B cell (primary cell): ENCODE results near the gene HMX3. TPM values are rescaled to one million over a fixed set of nuclear protein-coding genes. Genes with fewer than 3 reads are reported as not detected.
A peak's percentile ranks its signal among the peaks of the same experiment; 100 is the strongest.

Experiments used
- ATAC-seq: fragments of 200-7000 bp; cut with Tn5 transposase; one replicate; pipeline ENCODE4 v1.10.0; 2021; ENCODE audit warnings: low read depth, mild to moderate bottlenecking, moderate number of reproducible peaks, moderate library complexity
- CTCF ChIA-PET: fragments of 350-600 bp; sonication (Branson Sonifier 250); formaldehyde crosslinking; loops from one replicate; lab custom pipeline; 2021; ENCODE audit warnings: antibody characterized with exemption, inconsistent platforms; lab: Charles Lee
- POLR2A ChIA-PET: fragments of 350-600 bp; sonication (Branson Sonifier 250); formaldehyde crosslinking; loops from one replicate; lab custom pipeline; 2021; ENCODE audit warnings: antibody characterized with exemption; lab: Charles Lee
- DNase-seq: peaks from one replicate; pipeline ENCODE4 v3.0.0; 2013
- H2AFZ ChIP-seq: 2 replicates; pipeline ENCODE4 v1.6.1; 2012; ENCODE audit warnings: mild to moderate bottlenecking, low read depth, low read length; ENCODE audit not compliant: insufficient read depth, poor library complexity, severe bottlenecking
- H3K27ac ChIP-seq, 2 donors: 1 replicate in 1 of 2; 2 replicates in 1 of 2; pipeline ENCODE4 v1.5.1; 2012 to 2013; ENCODE audit warnings: low read length in 2 of 2, mild to moderate bottlenecking in 2 of 2, moderate library complexity in 1 of 2
- H3K27me3 ChIP-seq, 4 experiments: fragments of 200-600 bp in 1 of 4; sonication (generic) in 1 of 4; replicated peaks in 1 of 4; 1 replicate in 2 of 4; 2 replicates in 2 of 4; pipeline versions ENCODE4 v1.6.1 to v1.7.0; 2013 to 2016; ENCODE audit warnings: low read length in 3 of 4, mild to moderate bottlenecking in 2 of 4, mixed read lengths in 1 of 4, moderate library complexity in 1 of 4; ENCODE audit not compliant: insufficient read depth in 4 of 4, control insufficient read depth in 3 of 4; ENCODE audit errors: control extremely low read depth in 1 of 4
- H3K36me3 ChIP-seq, 2 experiments: replicated peaks in 1 of 2; 1 replicate in 1 of 2; 2 replicates in 1 of 2; pipeline versions ENCODE4 v1.6.1 to v1.7.1; 2013; ENCODE audit warnings: low read length in 1 of 2; ENCODE audit not compliant: insufficient read depth in 2 of 2, control insufficient read depth in 1 of 2; ENCODE audit errors: control extremely low read depth in 1 of 2, extremely low read depth in 1 of 2
- H3K4me1 ChIP-seq, 2 donors: fragments of 200-600 bp in 1 of 2; sonication (generic) in 1 of 2; 1 replicate in 1 of 2; 2 replicates in 1 of 2; pipeline versions ENCODE4 v1.5.1 to v1.6.1; 2013 to 2017; ENCODE audit warnings: low read length in 2 of 2; ENCODE audit not compliant: control insufficient read depth in 2 of 2, insufficient read depth in 2 of 2
- H3K4me2 ChIP-seq: replicated peaks from 2 replicates; pipeline ENCODE3; 2012; ENCODE audit warnings: mild to moderate bottlenecking, low read depth, low read length; ENCODE audit not compliant: poor library complexity, severe bottlenecking
- H3K4me3 ChIP-seq, 5 experiments: fragments of 200-600 bp in 1 of 5; sonication (generic) in 1 of 5; 1 replicate in 3 of 5; 2 replicates in 2 of 5; pipeline versions ENCODE4 v1.5.1 to v1.7.0; 2011 to 2016; ENCODE audit warnings: low read length in 4 of 5, mild to moderate bottlenecking in 4 of 5, low read depth in 2 of 5, control low read depth in 1 of 5, moderate library complexity in 1 of 5; ENCODE audit not compliant: insufficient read depth in 1 of 5; ENCODE audit errors: control extremely low read depth in 1 of 5, extremely low read depth in 1 of 5
- H3K79me2 ChIP-seq: fragments of 200-600 bp; sonication (generic); one replicate; pipeline ENCODE4 v1.6.0; 2016; ENCODE audit warnings: low read length; ENCODE audit not compliant: control insufficient read depth, insufficient read depth
- H3K9ac ChIP-seq: fragments of 200-600 bp; sonication (generic); 2 replicates; pipeline ENCODE4 v1.6.1; 2017; ENCODE audit warnings: mild to moderate bottlenecking, low read length, moderate library complexity
- H3K9me3 ChIP-seq, 3 donors: one replicate each; pipeline versions ENCODE4 v1.6.1 to v1.7.1; 2013; ENCODE audit warnings: low read length in 2 of 3; ENCODE audit not compliant: control insufficient read depth in 2 of 3, insufficient read depth in 1 of 3; ENCODE audit errors: control extremely low read depth in 1 of 3
- H4K20me1 ChIP-seq: 2 replicates; pipeline ENCODE4 v1.6.0; 2012; ENCODE audit warnings: mild to moderate bottlenecking, low read length; ENCODE audit not compliant: insufficient read depth, control insufficient read depth, poor library complexity, severe bottlenecking
- H3K27ac Mint-ChIP-seq: one replicate; pipeline ENCODE4 v1.8.0; 2021; ENCODE audit warnings: mixed read lengths
- H3K27me3 Mint-ChIP-seq: one replicate; pipeline ENCODE4 v1.8.0; 2021; ENCODE audit warnings: mixed read lengths
- H3K4me1 Mint-ChIP-seq: one replicate; pipeline ENCODE4 v1.8.0; 2021; ENCODE audit warnings: mixed read lengths
- H3K4me3 Mint-ChIP-seq: one replicate; pipeline ENCODE4 v1.8.0; 2021; ENCODE audit warnings: mixed read lengths
- H3K9me3 Mint-ChIP-seq: one replicate; pipeline ENCODE4 v1.8.0; 2022; ENCODE audit warnings: mixed read lengths; ENCODE audit not compliant: insufficient read depth
- EZH2 ChIP-seq: IDR thresholded peaks from 2 replicates; pipeline ENCODE4 v1.6.1; 2012; ENCODE audit warnings: borderline replicate concordance, low read depth, mild to moderate bottlenecking, moderate library complexity, low read length; ENCODE audit not compliant: insufficient read depth, poor library complexity, severe bottlenecking
- WGBS: methylation state at CpG from one replicate; pipeline ENCODE4 v1.1.5; 2013; ENCODE audit warnings: missing lambda C conversion rate; ENCODE audit not compliant: insufficient coverage; 5-methylcytosine and 5-hydroxymethylcytosine counted together
- intact Hi-C: fragments of 100-400 bp; cut with micrococcal nuclease; formaldehyde crosslinking; loops from one replicate; pipeline ENCODE4 v1.10.0; 2022
- polyA plus RNA-seq: library from polyadenylated mRNA; depleted of rRNA; stranded (reverse); fragments of >200 nt; gene quantifications from 2 replicates; pipeline ENCODE4 v1.2.3, GENCODE V29; 2012
- total RNA-seq, 2 donors: library from RNA; stranded (reverse); fragments of 120-200 nt in 1 of 2; gene quantifications; 1 replicate in 1 of 2; 2 replicates in 1 of 2; pipeline versions ENCODE4 v1.2.3 to v1.2.4, GENCODE V29; 2013 to 2022
- TF ChIP-seq, protein P1 (sequence below): fragments of 200-600 bp; IDR thresholded peaks from one replicate; pipeline ENCODE4 v1.8.0; 2022; ENCODE audit warnings: antibody characterized with exemption, mild to moderate bottlenecking

HMX3 gene
- total and polyA plus RNA-seq, 2 donors (not counting 1 experiment from before 2014, with no cell fraction given) = not detected

GRCh38 chr10:123141791-123142700 lies 6.3 kb downstream of the HMX3 start:
- no peak for ATAC-seq
- intact Hi-C loops = no loop called here
- peak; percentile 25 for DNase-seq
- ChIA-PET CTCF (interaction anchor here (1.0 kb wide), 1 partner anchor 12 kb away, joined by 3 read pairs; the partner anchor contains the start of gene BUB3), POLR2A (no interaction called here)
- H3K4me3 ChIP-seq = no peak overlapping the region
- H3K27ac ChIP-seq = no peak overlapping the region
- H3K4me1 ChIP-seq = peaks cover 41 to 78% of the 10 kb centered on the region in 2 donors
- H4K20me1 ChIP-seq = no peaks in the 10 kb centered on the region
- Mint-ChIP-seq H3K4me1 (peaks cover 29% of the 10 kb centered on the region), H3K4me3 (no peak overlapping the region), H3K27ac (no peak overlapping the region), H3K27me3 (peaks cover 78% of the 10 kb centered on the region), H3K9me3 (no peaks in the 10 kb centered on the region)
- no peak overlapping the region for H2AFZ ChIP-seq
- no peaks in the 10 kb centered on the region for H3K36me3 ChIP-seq
- H3K4me2 ChIP-seq = peak overlapping the region; percentile 47
- TF ChIP-seq, protein P1, sequence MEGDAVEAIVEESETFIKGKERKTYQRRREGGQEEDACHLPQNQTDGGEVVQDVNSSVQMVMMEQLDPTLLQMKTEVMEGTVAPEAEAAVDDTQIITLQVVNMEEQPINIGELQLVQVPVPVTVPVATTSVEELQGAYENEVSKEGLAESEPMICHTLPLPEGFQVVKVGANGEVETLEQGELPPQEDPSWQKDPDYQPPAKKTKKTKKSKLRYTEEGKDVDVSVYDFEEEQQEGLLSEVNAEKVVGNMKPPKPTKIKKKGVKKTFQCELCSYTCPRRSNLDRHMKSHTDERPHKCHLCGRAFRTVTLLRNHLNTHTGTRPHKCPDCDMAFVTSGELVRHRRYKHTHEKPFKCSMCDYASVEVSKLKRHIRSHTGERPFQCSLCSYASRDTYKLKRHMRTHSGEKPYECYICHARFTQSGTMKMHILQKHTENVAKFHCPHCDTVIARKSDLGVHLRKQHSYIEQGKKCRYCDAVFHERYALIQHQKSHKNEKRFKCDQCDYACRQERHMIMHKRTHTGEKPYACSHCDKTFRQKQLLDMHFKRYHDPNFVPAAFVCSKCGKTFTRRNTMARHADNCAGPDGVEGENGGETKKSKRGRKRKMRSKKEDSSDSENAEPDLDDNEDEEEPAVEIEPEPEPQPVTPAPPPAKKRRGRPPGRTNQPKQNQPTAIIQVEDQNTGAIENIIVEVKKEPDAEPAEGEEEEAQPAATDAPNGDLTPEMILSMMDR = no peak
- no peak for TF ChIP-seq EZH2
- H3K9me3 ChIP-seq = peaks cover 7 to 85% (median 35%) of the 10 kb centered on the region in 3 donors
- H3K9ac ChIP-seq = no peak overlapping the region
- 18% methylated on average over 33 of the region's 38 CpGs for WGBS
- no peaks in the 10 kb centered on the region for H3K79me2 ChIP-seq
- peaks cover 6 to 99% (median 89%) of the 10 kb centered on the region in 4 experiments for H3K27me3 ChIP-seq

GRCh38 chr10:123142701-123143161 lies 7.0 kb downstream of the HMX3 start:
- Mint-ChIP-seq H3K4me3 (no peak overlapping the region), H3K4me1 (peaks cover 32% of the 10 kb centered on the region), H3K9me3 (no peaks in the 10 kb centered on the region), H3K27ac (peak overlapping the region; percentile 6), H3K27me3 (peaks cover 80% of the 10 kb centered on the region)
- peaks cover 7 to 85% (median 37%) of the 10 kb centered on the region in 3 donors for H3K9me3 ChIP-seq
- ChIA-PET POLR2A (no interaction called here), CTCF (no interaction called here)
- 5% methylated on average over 30 of the region's 33 CpGs for WGBS
- H2AFZ ChIP-seq = no peak overlapping the region
- no peaks in the 10 kb centered on the region for H4K20me1 ChIP-seq
- DNase-seq (peak; percentile 32), ATAC-seq (no peak)
- intact Hi-C loops = no loop called here
- no peaks in the 10 kb centered on the region for H3K36me3 ChIP-seq
- H3K27ac ChIP-seq = no peak overlapping the region
- peaks cover 6 to 99% (median 91%) of the 10 kb centered on the region in 4 experiments for H3K27me3 ChIP-seq
- no peak overlapping the region for H3K9ac ChIP-seq
- H3K4me2 ChIP-seq = peak overlapping the region; percentile 47
- TF ChIP-seq EZH2 = no peak
- TF ChIP-seq, protein P1 = no peak
- no peaks in the 10 kb centered on the region for H3K79me2 ChIP-seq
- no peak overlapping the region for H3K4me3 ChIP-seq
- H3K4me1 ChIP-seq = peaks cover 45 to 78% of the 10 kb centered on the region in 2 donors
